BJ (cell line): ENCODE data around the gene GPR50. TPM values are rescaled to one million over a fixed set of nuclear protein-coding genes. Genes with fewer than 3 reads are reported as not detected.
A peak's percentile ranks its signal among the peaks of the same experiment; 100 is the strongest.

Experiments
- CTCF ChIA-PET: fragments of 350-600 bp; formaldehyde crosslinking; extraction: SDS; loops from one replicate; lab custom pipeline; 2021; ENCODE audit warnings: antibody characterized with exemption, inconsistent platforms; lab: Yijun Ruan, JAX
- POLR2A ChIA-PET: fragments of 300-600 bp; sonication (Branson Sonifier 250); formaldehyde crosslinking; extraction: SDS; loops from one replicate; lab custom pipeline; 2021; ENCODE audit warnings: antibody characterized with exemption; lab: Charles Lee
- DNase-seq: peaks from one replicate; pipeline ENCODE4 v3.0.0-alpha.2; 2011; ENCODE audit warnings: low read depth
- H3K27me3 ChIP-seq: 2 replicates; pipeline ENCODE4 v1.6.0; 2011; ENCODE audit warnings: low read length; ENCODE audit not compliant: control insufficient read depth, insufficient read depth
- H3K36me3 ChIP-seq: 2 replicates; pipeline ENCODE4 v1.5.1; 2011; ENCODE audit warnings: low read length; ENCODE audit not compliant: control insufficient read depth, insufficient read depth
- H3K4me3 ChIP-seq: 2 replicates; pipeline ENCODE4 v1.5.1; 2011; ENCODE audit warnings: low read depth, mild to moderate bottlenecking, control low read depth, low read length
- polyA minus RNA-seq: library from RNA; depleted of rRNA, polyadenylated mRNA; stranded (reverse); fragments of >200 nt; gene quantifications from 2 replicates; pipeline ENCODE4 v1.2.3, GENCODE V29; 2011; rRNA and poly(A)+ RNA removed
- polyA plus RNA-seq: library from polyadenylated mRNA; depleted of rRNA; stranded (reverse); fragments of >200 nt; gene quantifications from 2 replicates; pipeline ENCODE4 v1.2.3, GENCODE V29; 2011; rRNA removed
- TF ChIP-seq, protein P1 (sequence below): IDR thresholded peaks from 2 replicates; pipeline ENCODE4 v1.5.1; 2011; ENCODE audit warnings: low read depth, mild to moderate bottlenecking, control low read depth, inconsistent platforms, low read length, moderate library complexity; ENCODE audit not compliant: insufficient read depth

GPR50 gene
- polyA plus RNA-seq (not detected in 2 replicates), polyA minus RNA-seq (not detected in 2 replicates)

DNA sequence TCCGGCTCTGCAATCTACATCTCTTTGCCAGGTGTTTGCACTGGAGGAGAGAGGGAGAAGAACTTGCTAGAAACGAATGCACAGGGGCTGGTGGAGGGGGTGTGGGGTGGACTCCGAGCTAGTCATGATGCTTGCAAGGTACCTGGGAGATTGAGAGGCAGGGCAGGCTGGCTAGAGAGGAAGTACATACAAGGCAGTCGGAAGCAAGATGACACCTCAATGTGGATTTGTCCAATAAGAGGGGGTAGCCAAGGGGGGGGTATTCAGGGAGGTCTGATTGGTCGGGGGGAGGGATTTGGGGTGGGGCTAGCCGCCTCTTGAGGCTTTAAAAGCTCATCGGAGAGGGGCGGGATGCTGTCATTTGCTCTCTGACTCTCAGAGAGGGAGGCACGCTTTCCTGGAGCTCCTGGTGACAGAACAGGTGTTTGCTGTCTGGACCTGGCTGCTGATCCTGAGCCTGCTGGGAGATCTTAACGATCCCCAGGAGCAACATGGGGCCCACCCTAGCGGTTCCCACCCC lies at the start of gene GPR50:
Gene GPR50, plus strand, starts transcription at position 354 of the 520 bp plus-strand sequence. Its CDS starts 138 bp downstream, at position 492.
- no peaks in the 10 kb centered on the region for H3K36me3 ChIP-seq
- POLR2A ChIA-PET = no interaction called here
- CTCF ChIA-PET = no interaction called here
- H3K27me3 ChIP-seq = no peaks in the 10 kb centered on the region; the same call in 1 of the 2 replicates
- no peak for DNase-seq
- TF ChIP-seq, protein P1, sequence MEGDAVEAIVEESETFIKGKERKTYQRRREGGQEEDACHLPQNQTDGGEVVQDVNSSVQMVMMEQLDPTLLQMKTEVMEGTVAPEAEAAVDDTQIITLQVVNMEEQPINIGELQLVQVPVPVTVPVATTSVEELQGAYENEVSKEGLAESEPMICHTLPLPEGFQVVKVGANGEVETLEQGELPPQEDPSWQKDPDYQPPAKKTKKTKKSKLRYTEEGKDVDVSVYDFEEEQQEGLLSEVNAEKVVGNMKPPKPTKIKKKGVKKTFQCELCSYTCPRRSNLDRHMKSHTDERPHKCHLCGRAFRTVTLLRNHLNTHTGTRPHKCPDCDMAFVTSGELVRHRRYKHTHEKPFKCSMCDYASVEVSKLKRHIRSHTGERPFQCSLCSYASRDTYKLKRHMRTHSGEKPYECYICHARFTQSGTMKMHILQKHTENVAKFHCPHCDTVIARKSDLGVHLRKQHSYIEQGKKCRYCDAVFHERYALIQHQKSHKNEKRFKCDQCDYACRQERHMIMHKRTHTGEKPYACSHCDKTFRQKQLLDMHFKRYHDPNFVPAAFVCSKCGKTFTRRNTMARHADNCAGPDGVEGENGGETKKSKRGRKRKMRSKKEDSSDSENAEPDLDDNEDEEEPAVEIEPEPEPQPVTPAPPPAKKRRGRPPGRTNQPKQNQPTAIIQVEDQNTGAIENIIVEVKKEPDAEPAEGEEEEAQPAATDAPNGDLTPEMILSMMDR = no peak
- no peak within 1 kb of the TSS for H3K4me3 ChIP-seq

DNA sequence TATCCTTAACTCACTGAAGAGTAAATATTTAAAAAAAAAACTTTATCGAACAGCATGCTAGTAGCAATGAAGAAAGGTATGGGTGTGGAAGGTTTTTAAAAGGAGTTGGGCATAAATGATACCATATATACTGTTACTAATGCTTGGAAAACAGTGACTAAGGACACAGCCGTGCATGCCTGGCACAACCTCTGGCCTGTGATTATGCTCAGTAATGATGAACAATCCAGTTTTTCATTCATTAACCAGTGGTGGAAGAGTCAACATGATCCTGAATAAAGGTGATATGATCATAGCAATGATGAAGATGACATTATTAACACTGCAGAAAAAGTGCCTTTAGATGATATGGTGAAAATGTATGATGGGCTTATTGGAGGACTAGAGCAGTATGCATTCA lies 43.9 kb upstream of the GPR50 start:
- no peak for DNase-seq
- ChIA-PET CTCF (no interaction called here), POLR2A (no interaction called here)
- Histone ChIP-seq H3K36me3 (no peaks in the 10 kb centered on the region), H3K4me3 (no peak overlapping the region), H3K27me3 (no peaks in the 10 kb centered on the region)
- TF ChIP-seq, protein P1 = no peak

- TF ChIP-seq, protein P1 = peak; percentile 58
- ChIA-PET CTCF (interaction anchor here (0.6 to 2.9 kb wide), 8 partner anchors 45 to 569 kb away, joined by 3 to 19 read pairs (median 3); no protein-coding TSS in a partner anchor), POLR2A (no interaction called here)
- no peak for DNase-seq
- Histone ChIP-seq H3K27me3 (no peaks in the 10 kb centered on the region), H3K36me3 (no peaks in the 10 kb centered on the region), H3K4me3 (no peak overlapping the region)
These were observed 24.6 kb upstream of the GPR50 start for GRCh38 chrX:151151665-151152267.

- Histone ChIP-seq H3K36me3 (no peaks in the 10 kb centered on the region), H3K4me3 (no peak overlapping the region), H3K27me3 (no peaks in the 10 kb centered on the region)
- CTCF ChIA-PET = no interaction called here
- no peak for DNase-seq
- POLR2A ChIA-PET = no interaction called here
- TF ChIP-seq, protein P1 = peak; percentile 13; the same call in 1 of the 2 replicates
These were observed 23.3 kb upstream of the GPR50 start for GRCh38 chrX:151153086-151153485.

DNA sequence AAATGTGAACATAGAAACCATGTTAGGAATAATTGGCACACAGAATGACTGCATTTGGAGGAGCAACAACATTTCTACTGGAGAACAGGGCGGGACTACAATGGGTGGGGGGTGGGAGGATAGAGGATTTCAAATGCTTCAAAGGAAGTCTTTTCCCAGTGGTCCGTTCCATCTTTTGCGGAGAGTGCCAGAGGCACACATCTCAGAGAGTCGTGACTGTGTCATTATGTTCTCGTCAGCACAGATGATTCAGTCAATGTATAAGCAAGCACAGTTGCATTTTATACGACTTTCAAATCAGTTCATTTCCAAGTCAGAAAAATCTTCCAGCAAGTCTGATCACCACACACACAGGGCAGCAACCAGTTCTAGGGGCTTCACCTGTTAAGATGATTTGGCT lies 22.7 kb upstream of the GPR50 start:
- no peak for DNase-seq
- TF ChIP-seq, protein P1 = no peak
- CTCF ChIA-PET = no interaction called here
- POLR2A ChIA-PET = no interaction called here
- H3K27me3 ChIP-seq = no peaks in the 10 kb centered on the region
- no peak overlapping the region for H3K4me3 ChIP-seq
- no peaks in the 10 kb centered on the region for H3K36me3 ChIP-seq
